ENCODE measurements around the gene ARFGEF3.
A peak's percentile ranks its signal among the peaks of the same experiment; 100 is the strongest.

ARFGEF3 gene

DNA sequence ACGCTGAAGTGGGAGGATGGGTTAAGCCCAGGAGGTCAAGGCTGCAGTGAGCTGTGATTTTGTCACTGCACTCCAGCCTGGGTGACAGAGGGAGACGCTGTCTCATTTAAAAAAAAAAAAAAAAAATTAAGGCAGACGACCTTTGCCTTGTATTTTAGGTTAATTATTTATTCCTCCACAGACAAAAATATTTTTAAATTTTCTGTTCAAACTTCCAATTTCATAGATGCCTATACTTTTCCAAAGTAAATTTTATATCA lies 209.6 kb downstream of the ARFGEF3 start:
- no peak for DNase-seq

DNA sequence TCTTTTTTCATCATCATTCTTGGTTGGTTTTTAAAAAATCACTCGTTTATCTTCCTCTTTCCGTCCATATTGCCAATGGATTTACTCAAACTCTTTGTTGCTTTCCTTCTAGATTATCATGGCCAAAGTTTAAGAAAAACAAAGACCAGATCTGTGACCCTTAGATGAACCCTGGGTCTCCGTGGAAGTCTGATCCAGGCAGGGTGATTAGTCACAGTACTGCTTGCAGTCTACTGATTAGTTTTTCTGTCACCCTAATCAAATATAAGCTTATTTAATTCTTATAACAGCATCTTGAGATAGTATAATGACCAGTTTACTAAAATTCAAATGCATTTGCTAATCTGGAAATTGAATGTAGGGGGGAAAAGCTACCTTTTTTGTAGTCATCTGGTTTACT lies 210.0 kb downstream of the ARFGEF3 start:
- DNase-seq = no peak

DNA sequence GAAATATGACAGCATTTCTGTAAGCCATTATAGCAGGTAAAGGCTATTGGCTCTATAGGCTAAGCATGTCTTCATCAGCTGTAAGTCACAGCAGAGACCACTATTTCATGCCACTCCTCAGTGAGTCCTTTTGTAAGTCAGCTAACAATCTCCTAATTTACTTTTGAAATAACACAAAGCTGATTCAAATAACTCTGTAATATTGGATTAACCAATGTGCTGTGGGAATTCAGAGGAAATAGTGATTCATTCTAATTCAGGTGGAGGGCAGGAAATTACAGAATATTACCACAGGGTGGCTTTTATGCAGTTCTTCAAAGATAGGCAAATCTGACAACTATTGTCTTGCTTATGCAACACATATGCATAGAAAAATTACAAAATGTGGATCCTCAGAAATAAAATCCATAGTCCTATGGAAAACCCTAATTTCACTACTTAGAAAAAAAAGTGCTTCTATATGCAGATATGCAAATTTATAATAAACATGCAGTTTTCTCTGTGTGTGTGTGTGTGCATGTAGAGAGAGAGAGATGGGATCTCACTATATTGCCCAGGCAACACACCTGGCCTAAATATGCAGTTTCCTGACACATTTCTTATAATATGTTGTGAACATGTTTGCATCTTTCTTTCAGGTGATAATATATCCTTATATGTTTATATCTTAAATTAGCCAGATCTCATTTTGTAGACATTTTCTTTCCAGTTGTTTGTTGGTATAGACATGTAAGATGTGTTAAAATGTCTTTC lies 211.1 kb downstream of the ARFGEF3 start:
- no peak for DNase-seq

DNA sequence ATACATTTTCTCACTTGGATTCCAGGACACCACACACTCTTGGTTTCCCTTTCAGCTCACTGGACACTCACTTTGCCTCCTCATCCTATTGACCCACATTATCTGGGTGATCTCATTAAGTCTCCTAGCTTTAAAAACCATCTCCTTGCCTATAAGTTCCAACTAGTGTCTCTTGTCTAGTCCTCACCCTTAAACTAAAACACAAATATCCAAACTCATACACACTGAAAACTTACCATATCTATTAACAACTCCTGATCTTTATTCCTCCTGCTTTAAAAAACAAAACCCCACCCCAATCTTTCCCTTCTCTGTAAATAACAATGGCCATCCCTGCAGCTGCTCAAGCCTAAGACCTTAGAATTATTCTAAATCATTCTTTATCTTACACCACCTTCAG lies 212.5 kb downstream of the ARFGEF3 start:
- DNase-seq = no peak

DNA sequence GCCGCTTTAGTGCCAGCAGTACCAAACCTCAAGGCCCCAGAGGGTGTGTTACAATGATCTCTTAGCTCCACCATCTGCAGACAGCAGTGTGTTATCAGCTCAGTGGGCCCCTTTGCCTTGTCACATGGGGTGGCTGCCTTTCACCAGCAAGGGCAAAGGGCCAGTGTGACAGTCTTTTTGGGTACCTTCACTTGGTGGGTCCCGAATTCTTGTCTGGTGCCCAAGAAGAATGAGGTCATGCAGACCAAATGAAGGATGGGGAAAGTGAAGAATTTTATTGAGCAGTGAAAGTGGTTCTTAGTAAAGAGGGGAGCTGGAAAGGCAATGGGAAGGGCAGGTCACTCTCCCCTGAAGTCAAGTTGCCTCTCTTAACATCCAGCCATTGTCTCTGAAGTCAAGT lies 213.1 kb downstream of the ARFGEF3 start:
- DNase-seq = no peak

DNA sequence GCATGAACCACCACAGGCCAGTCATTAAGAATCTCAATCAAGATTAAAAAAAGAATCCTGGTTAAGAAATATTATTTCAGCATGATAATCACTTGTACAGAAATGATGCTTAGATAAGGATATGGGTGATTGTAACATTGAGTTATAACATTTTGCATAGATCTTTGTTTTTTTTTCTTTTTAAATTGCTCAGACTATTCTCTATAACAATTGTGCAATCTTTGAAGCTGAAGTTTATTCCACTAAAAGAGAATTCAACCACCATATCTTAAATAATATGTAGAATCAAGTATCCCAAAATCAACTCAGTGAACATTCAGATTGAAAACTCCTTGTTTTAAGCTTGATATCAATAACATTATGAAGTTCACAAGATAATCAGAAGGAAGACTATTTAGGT lies 215.3 kb downstream of the ARFGEF3 start:
- DNase-seq = no peak

DNA sequence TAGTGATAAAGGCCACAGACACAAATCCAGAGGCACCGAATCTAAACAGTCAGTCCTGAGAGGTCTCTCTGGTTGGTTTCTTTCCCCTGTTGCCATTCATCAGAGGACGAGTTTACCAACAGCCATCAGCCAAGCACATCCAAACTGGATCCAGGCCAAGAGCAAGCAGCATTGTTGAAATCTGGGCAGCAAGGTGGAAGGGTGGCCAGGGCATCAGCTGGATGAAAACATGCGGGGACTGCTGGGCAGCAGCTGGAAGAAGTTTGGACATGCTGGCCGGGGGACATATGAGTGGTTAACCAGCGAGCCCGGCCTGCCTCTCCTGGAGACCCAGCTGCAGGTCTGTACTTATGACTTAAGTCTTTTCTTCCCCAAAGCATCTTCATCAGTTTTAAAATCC lies 216.1 kb downstream of the ARFGEF3 start, which contains the start of gene SMIM28:
TSS of gene SMIM28 (plus strand) at position 62 of the 400 bp plus-strand sequence. CDS start at position 230, 168 bp downstream.
- no peak for DNase-seq

DNA sequence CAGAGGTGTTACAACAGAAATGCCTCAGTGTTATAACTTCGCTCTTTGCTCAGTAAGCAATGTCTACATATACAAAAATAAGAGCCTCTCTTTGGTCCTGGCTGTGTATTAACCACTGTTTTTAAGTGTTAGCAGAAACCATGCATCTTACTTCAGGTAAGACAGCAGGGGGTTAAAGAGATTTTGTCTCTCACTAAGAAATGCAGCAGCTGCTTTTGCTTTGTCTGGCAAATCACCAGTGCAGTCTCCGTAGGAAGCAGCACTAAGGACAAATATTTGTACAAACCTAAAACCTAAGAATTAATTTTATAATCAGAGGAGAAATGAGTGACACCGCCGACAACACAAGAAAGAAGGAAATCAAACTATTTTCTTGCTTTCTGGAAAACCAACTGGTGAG lies 216.7 kb downstream of the ARFGEF3 start:
- no peak for DNase-seq

DNA sequence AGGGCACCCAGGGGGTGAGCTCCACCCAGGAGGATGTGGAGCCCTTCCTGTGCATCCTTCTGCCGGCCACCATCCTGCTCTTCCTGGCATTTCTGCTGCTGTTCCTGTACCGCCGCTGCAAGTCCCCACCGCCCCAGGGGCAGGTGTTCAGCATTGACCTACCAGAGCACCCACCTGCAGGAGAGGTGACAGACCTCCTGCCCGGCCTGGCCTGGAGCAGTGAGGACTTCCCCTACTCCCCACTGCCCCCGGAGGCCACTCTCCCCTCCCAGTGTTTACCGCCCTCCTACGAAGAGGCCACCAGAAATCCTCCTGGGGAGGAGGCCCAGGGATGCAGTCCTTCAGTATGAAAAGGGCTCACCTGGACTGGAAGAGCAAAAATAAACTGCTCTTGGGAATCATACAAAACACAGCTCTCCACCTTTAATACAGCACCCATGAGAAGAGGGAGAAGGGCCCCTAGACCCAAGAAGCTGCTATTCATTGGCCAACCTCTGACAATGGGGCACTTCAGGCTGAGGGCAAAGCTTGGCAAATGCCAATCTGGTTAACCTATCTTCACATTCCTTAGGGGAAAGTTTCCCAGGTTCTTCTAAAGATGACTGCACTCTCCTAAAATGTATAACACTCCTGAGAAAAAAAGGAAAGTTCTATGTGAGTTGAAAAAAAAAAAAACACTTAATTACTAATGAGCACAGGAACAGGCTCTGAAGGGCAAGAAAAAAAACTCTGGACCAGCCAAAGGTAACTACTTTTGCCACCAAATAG lies 220.9 kb downstream of the ARFGEF3 start:
- no peak for DNase-seq

DNA sequence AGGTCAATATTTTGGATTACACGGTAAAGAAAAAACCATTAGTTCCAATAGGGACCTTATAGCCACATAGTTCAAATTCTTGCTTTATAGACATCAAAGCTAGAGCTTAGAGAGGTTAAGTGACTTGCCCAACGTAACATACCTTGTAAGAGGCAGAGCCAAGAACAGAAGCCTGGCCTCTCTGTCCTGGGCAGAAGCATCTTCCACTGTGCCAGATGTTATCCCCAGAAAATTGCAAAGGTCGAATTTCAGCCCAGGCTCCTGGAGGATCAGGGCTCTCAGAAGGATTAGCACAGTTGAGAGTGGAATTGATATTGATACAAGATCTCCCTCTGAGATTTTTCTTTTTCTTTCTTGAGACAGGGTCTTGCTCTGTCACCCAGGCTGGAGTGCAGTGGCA lies 222.0 kb downstream of the ARFGEF3 start:
- no peak for DNase-seq

DNA sequence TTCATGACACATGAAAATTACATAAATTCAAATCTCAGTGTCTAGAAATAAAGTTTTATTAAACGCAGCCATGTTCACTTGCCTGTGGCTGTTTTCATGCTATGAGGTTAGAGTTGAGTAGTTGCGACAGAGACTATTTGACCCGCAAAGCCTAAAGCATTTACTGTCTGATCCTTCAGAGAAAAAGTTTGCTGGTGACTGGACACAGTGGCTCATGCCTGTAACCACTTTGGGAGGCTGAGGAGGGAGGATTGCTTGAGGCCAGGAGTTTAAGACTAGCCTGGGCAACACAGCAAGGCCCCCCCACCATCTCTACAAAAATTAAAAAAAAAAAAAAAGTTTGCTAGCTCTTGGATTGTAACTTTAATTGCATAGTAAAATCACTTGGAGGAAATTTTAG lies 225.2 kb downstream of the ARFGEF3 start:
- DNase-seq = peak; percentile 59

DNA sequence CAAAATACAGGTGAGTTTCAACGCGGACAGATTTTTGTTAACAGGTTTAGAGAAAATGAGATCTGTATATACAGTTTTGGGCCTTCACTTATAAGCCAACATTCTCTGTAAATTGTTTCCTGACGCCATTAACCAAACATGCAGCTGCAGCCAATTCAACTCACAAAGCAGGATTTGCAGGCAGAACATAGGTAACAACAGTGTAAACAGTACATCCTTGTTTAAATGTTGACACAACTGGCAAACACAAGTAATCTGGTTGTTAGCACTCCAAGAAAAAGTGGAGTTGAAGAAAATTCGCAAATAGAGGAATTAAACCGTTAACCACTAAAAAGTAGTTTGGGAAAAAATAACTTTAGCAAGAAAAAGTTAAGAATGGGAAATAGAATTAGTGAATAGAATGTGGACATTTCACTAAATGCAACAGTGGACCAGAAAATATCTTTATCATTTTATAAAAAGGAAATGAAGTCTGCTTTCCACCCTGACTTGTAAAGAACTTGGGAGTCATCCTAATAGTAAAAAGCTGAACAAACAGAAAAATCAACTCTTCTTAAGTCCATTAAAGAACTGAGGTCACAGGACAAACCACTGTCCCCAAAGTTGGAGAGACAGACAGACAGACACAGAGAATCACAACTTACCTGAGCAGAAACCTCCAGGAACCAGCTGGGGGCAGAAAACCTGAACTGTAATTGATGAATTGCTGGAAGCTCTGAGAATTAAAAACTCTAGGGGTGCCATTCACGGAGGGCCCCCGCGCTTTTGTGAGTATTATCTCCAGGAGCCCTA lies 226.0 kb downstream of the ARFGEF3 start:
- no peak for DNase-seq

DNA sequence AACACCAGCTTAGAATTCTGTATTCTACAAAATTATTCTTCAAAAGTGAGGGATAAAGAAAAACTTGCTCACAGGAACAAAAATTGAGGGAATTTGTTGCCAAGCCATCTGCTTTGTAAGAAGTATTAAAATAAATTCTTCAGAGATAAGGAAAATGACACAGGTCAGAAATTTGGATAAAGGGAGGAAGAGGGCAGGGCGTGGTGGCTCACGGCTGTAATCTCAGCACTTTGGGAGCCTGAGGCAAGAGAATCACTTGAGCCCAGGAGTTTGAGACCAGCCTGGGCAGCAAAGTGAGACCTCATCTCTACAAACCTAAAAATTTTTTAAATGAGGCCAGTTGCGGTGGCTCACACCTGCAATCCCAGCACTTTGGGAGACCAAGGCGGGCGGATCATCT lies 227.8 kb downstream of the ARFGEF3 start:
- DNase-seq = no peak
